Measurements from ENCODE around the gene SUMO3. TPM values are rescaled to one million over a fixed set of nuclear protein-coding genes. Genes with fewer than 3 reads are reported as not detected.
A peak's percentile ranks its signal among the peaks of the same experiment; 100 is the strongest.

Gene SUMO3
- total and polyA plus RNA-seq, 7 donors, result 38.6 to 86.6 (median 62.1) TPM

GRCh38 chr21:44845418-44846223 lies 27.8 kb upstream of the SUMO3 start:
- 4 to 7% (median 6%) methylated on average over 33 to 34 of the region's 34 CpGs for WGBS, 3 donors
- intact Hi-C loops (cut with DNase I), result no loop called here
- Histone ChIP-seq H3K36me3 (ENCODE audit: insufficient read depth in 1 of 2, low read depth in 1 of 2) (peaks cover 7 to 22% of the 10 kb centered on the region in 2 donors), H3K4me1 (peaks cover 10% of the 10 kb centered on the region), H3K27me3 (ENCODE audit: insufficient read depth in 3 of 3, low read length in 2 of 3) (peaks cover 0 to 35% (median 0%) of the 10 kb centered on the region in 3 donors), H3K27ac (no peak overlapping the region), H3K9me3 (no peaks in the 10 kb centered on the region), H3K4me3 (peak overlapping the region; percentile 50)
- ATAC-seq (peak; percentile 37 to 73 (median 70)), DNase-seq (peak; percentile 77 to 81)
- TF ChIP-seq CTCF (IDR thresholded peaks at IDR 0.05), result peak; percentile 29

GRCh38 chr21:44844256-44844655 lies 26.4 kb upstream of the SUMO3 start:
- Histone ChIP-seq H3K4me3 (no peak overlapping the region), H3K27me3 (ENCODE audit: insufficient read depth in 3 of 3, low read length in 2 of 3) (peaks cover 0 to 35% (median 0%) of the 10 kb centered on the region in 3 donors), H3K27ac (no peak overlapping the region), H3K36me3 (ENCODE audit: insufficient read depth in 1 of 2, low read depth in 1 of 2) (peaks cover 0 to 8% of the 10 kb centered on the region in 2 donors), H3K4me1 (peaks cover 10% of the 10 kb centered on the region), H3K9me3 (no peaks in the 10 kb centered on the region)
- ATAC-seq, result no peak
- DNase-seq, result no peak
- 60 to 68% (median 62%) methylated on average over 13 to 16 of the region's 16 CpGs for WGBS, 3 donors
- no peak for TF ChIP-seq CTCF (IDR thresholded peaks at IDR 0.05)
- intact Hi-C loops (cut with DNase I), result no loop called here

- TF ChIP-seq CTCF (IDR thresholded peaks at IDR 0.05), result no peak
- Histone ChIP-seq H3K4me3 (no peak overlapping the region), H3K9me3 (no peaks in the 10 kb centered on the region), H3K27me3 (ENCODE audit: insufficient read depth in 3 of 3, low read length in 2 of 3) (peaks cover 0 to 35% (median 0%) of the 10 kb centered on the region in 3 donors), H3K4me1 (peaks cover 10% of the 10 kb centered on the region), H3K27ac (no peak overlapping the region), H3K36me3 (ENCODE audit: insufficient read depth in 1 of 2, low read depth in 1 of 2) (no peaks in the 10 kb centered on the region)
- ATAC-seq, result no peak
- no peak for DNase-seq
- intact Hi-C loops (cut with DNase I), result no loop called here
- 75 to 81% (median 78%) methylated on average over 23 of the region's 23 CpGs for WGBS, 3 donors
These were observed 25.0 kb upstream of the SUMO3 start for GRCh38 chr21:44842721-44843445.

- H3K9me3 ChIP-seq, result no peaks in the 10 kb centered on the region
- no peak overlapping the region for H3K4me3 ChIP-seq
- DNase-seq (no peak), ATAC-seq (no peak)
- intact Hi-C loops (cut with DNase I), result no loop called here
- WGBS, 3 donors, result 79 to 83% (median 80%) methylated on average over 10 of the region's 10 CpGs
- H3K4me1 ChIP-seq, result peaks cover 7% of the 10 kb centered on the region
- peaks cover 0 to 35% (median 0%) of the 10 kb centered on the region in 3 donors for H3K27me3 ChIP-seq (ENCODE audit: insufficient read depth in 3 of 3, low read length in 2 of 3)
- TF ChIP-seq CTCF (IDR thresholded peaks at IDR 0.05), result no peak
- H3K27ac ChIP-seq, result no peak overlapping the region
- H3K36me3 ChIP-seq (ENCODE audit: insufficient read depth in 1 of 2, low read depth in 1 of 2), result no peaks in the 10 kb centered on the region
These were observed 24.2 kb upstream of the SUMO3 start for GRCh38 chr21:44842087-44842486.

All from psoas muscle (tissue), 8 donors.